Measurements from ENCODE around the gene FBXO30. TPM values are rescaled to one million over a fixed set of nuclear protein-coding genes. Genes with fewer than 3 reads are reported as not detected.

The FBXO30 gene
- total RNA-seq, 1 donor, result 14.5 TPM

DNA sequence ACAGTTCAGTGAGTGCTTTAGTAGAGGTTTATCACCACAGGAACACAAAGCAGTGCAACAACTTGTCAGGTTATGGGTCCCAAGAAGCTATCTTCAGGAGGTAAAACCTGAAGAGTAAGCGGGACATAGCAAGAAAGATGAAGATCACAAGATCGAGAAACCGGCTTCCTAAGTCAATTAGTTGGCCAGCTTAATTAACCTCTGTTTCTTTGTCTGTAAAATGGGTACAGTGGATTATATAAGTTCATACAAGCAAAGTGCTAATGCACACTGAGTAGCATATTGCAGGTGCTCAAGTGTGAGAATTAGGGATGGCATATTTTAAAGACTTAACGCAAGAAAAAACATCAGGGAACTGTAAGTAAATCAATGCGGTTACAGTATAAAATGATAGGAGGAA is 12.5 kb downstream of the FBXO30 start:
- H3K36me3 ChIP-seq (ENCODE audit: insufficient read depth, low read length), result peaks cover 32% of the 10 kb centered on the region
- no peak overlapping the region for H3K27ac ChIP-seq (ENCODE audit: low read depth, low read length)
- no peak for TF ChIP-seq CTCF (IDR thresholded peaks at IDR 0.05; ENCODE audit: extremely low read depth, low read depth, low read length)
- no peak overlapping the region for H2AFZ ChIP-seq (ENCODE audit: low read length)
- no peaks in the 10 kb centered on the region for H3K27me3 ChIP-seq (ENCODE audit: insufficient read depth, low read length)
- no peak overlapping the region for H3K4me3 ChIP-seq (ENCODE audit: insufficient read depth, low read length)
- H4K20me1 ChIP-seq (ENCODE audit: insufficient read depth, low read length), result peaks cover 16% of the 10 kb centered on the region
- no peak for DNase-seq (ENCODE audit: insufficient read length, low spot score, missing footprints)
- peaks cover 90% of the 10 kb centered on the region for H3K79me2 ChIP-seq (ENCODE audit: insufficient read depth, low read length)
- no peaks in the 10 kb centered on the region for H3K4me1 ChIP-seq (ENCODE audit: insufficient read depth, low read length)
- no peaks in the 10 kb centered on the region for H3K9me3 ChIP-seq (ENCODE audit: low read depth, low read length)
- no peak overlapping the region for H3K4me2 ChIP-seq (ENCODE audit: insufficient read depth, low read length)

- Histone ChIP-seq H3K4me1 (ENCODE audit: insufficient read depth, low read length) (no peaks in the 10 kb centered on the region), H3K9me3 (ENCODE audit: low read depth, low read length) (no peaks in the 10 kb centered on the region), H3K27me3 (ENCODE audit: insufficient read depth, low read length) (no peaks in the 10 kb centered on the region), H3K27ac (ENCODE audit: low read depth, low read length) (no peak overlapping the region), H3K79me2 (ENCODE audit: insufficient read depth, low read length) (peaks cover 94% of the 10 kb centered on the region), H4K20me1 (ENCODE audit: insufficient read depth, low read length) (peaks cover 16% of the 10 kb centered on the region), H3K36me3 (ENCODE audit: insufficient read depth, low read length) (peaks cover 28% of the 10 kb centered on the region), H3K4me2 (ENCODE audit: insufficient read depth, low read length) (no peak overlapping the region), H2AFZ (ENCODE audit: low read length) (no peak overlapping the region), H3K4me3 (ENCODE audit: insufficient read depth, low read length) (no peak overlapping the region)
- no peak for TF ChIP-seq CTCF (IDR thresholded peaks at IDR 0.05; ENCODE audit: extremely low read depth, low read depth, low read length)
- no peak for DNase-seq (ENCODE audit: insufficient read length, low spot score, missing footprints)
Measured at GRCh38 chr6:145801021-145801420, 13.6 kb downstream of the FBXO30 start.

DNA sequence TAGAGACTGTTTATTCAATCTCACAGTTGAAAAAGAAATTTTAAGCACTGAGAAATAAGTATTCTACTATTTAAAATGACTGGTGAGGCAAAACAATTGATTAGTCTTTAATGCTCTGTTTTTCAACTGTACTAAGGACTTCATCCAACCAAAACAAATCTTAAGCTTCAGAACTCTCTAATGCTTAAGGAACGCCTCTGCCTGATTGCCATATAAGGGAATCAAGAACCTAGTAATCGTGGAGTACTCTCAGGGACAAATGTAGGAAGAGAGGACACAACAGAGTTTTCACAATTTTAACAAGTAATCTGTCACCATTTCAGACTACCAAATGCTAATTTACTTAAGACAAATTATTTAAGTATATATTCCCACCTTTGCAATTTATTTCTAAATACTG is 16.1 kb downstream of the FBXO30 start:
- TF ChIP-seq CTCF (IDR thresholded peaks at IDR 0.05; ENCODE audit: extremely low read depth, low read depth, low read length), result no peak
- peak; percentile 44 for DNase-seq (ENCODE audit: insufficient read length, low spot score, missing footprints)
- Histone ChIP-seq H3K9me3 (ENCODE audit: low read depth, low read length) (no peaks in the 10 kb centered on the region), H2AFZ (ENCODE audit: low read length) (no peak overlapping the region), H4K20me1 (ENCODE audit: insufficient read depth, low read length) (peaks cover 5% of the 10 kb centered on the region), H3K4me1 (ENCODE audit: insufficient read depth, low read length) (no peaks in the 10 kb centered on the region), H3K4me2 (ENCODE audit: insufficient read depth, low read length) (peak overlapping the region; percentile 25), H3K27ac (ENCODE audit: low read depth, low read length) (peak overlapping the region; percentile 47), H3K36me3 (ENCODE audit: insufficient read depth, low read length) (peaks cover 7% of the 10 kb centered on the region), H3K27me3 (ENCODE audit: insufficient read depth, low read length) (no peaks in the 10 kb centered on the region), H3K79me2 (ENCODE audit: insufficient read depth, low read length) (peaks cover 85% of the 10 kb centered on the region), H3K4me3 (ENCODE audit: insufficient read depth, low read length) (no peak overlapping the region)

DNA sequence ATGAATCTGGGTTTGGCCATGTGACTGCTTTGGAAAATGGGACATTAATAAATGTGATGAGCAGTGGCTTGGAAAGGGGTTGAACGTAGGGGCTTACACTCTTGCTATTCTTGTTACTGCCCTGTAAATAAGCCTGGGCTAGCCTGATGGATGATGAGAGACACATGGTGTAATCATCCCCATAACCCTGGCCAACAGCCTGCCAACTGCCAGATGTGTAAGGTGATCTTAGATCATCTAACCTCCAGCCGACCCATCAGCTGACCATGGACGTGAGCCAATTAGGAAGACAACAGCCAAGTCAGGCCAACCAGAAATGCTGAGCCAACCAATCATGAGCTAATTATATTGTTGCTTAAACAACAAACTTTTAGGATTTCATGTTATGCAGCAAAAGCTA is 25.2 kb downstream of the FBXO30 start:
- no peaks in the 10 kb centered on the region for H3K36me3 ChIP-seq (ENCODE audit: insufficient read depth, low read length)
- H3K27me3 ChIP-seq (ENCODE audit: insufficient read depth, low read length), result no peaks in the 10 kb centered on the region
- no peaks in the 10 kb centered on the region for H3K9me3 ChIP-seq (ENCODE audit: low read depth, low read length)
- TF ChIP-seq CTCF (IDR thresholded peaks at IDR 0.05; ENCODE audit: extremely low read depth, low read depth, low read length), result no peak
- no peaks in the 10 kb centered on the region for H3K4me1 ChIP-seq (ENCODE audit: insufficient read depth, low read length)
- H4K20me1 ChIP-seq (ENCODE audit: insufficient read depth, low read length), result peaks cover 5% of the 10 kb centered on the region
- DNase-seq (ENCODE audit: insufficient read length, low spot score, missing footprints), result no peak
- H3K27ac ChIP-seq (ENCODE audit: low read depth, low read length), result no peak overlapping the region
- H2AFZ ChIP-seq (ENCODE audit: low read length), result no peak overlapping the region
- H3K4me2 ChIP-seq (ENCODE audit: insufficient read depth, low read length), result no peak overlapping the region
- H3K79me2 ChIP-seq (ENCODE audit: insufficient read depth, low read length), result peaks cover 17% of the 10 kb centered on the region
- no peak overlapping the region for H3K4me3 ChIP-seq (ENCODE audit: insufficient read depth, low read length)

All from osteoblast (primary cell).